Skeletal muscle satellite cell (primary cell): ENCODE results near the gene ESR1.
"Not testable (repeated sequence)": the region's sequence is repeated elsewhere in the genome, so short reads cannot be mapped to it uniquely, and the experiment has no call there.

Source experiments
- H3K27me3 ChIP-seq: 2 replicates; pipeline ENCODE4 v1.7.0; 2013; ENCODE audit warnings: low read length; ENCODE audit not compliant: control insufficient read depth, insufficient read depth
- H3K36me3 ChIP-seq: 2 replicates; pipeline ENCODE4 v1.7.0; 2013; ENCODE audit warnings: mild to moderate bottlenecking, control low read depth, low read length; ENCODE audit not compliant: insufficient read depth
- H3K4me1 ChIP-seq: 2 replicates; pipeline ENCODE4 v1.7.0; 2013; ENCODE audit warnings: low read length; ENCODE audit not compliant: control insufficient read depth, insufficient read depth
- H3K4me2 ChIP-seq: 2 replicates; pipeline ENCODE4 v1.7.0; 2013; ENCODE audit warnings: mild to moderate bottlenecking, low read length
- H3K4me3 ChIP-seq: 2 replicates; pipeline ENCODE4 v1.7.0; 2013; ENCODE audit warnings: low read length
- H3K9ac ChIP-seq: 2 replicates; pipeline ENCODE4 v1.7.0; 2013; ENCODE audit warnings: mild to moderate bottlenecking, low read depth, low read length, moderate library complexity
- H3K9me3 ChIP-seq: replicated peaks from 2 replicates; pipeline ENCODE4 v1.7.0; 2013; ENCODE audit warnings: mild to moderate bottlenecking, control low read depth, low read length

The ESR1 gene

GRCh38 chr6:151869345-151869744 is 61.9 kb downstream of the ESR1 start:
- Histone ChIP-seq H3K4me3 (no peak overlapping the region), H3K9ac (no peak overlapping the region), H3K4me2 (no peak overlapping the region), H3K4me1 (peaks cover 12% of the 10 kb centered on the region), H3K36me3 (no peaks in the 10 kb centered on the region), H3K27me3 (no peaks in the 10 kb centered on the region), H3K9me3 (no peaks in the 10 kb centered on the region)

GRCh38 chr6:151869787-151870186 is 62.3 kb downstream of the ESR1 start:
- no peaks in the 10 kb centered on the region for H3K9me3 ChIP-seq
- no peaks in the 10 kb centered on the region for H3K36me3 ChIP-seq
- H3K4me1 ChIP-seq: peaks cover 12% of the 10 kb centered on the region
- no peak overlapping the region for H3K9ac ChIP-seq
- H3K4me2 ChIP-seq: no peak overlapping the region
- no peaks in the 10 kb centered on the region for H3K27me3 ChIP-seq
- no peak overlapping the region for H3K4me3 ChIP-seq

GRCh38 chr6:151870375-151870774 is 62.9 kb downstream of the ESR1 start:
- Histone ChIP-seq H3K4me3 (no peak overlapping the region), H3K9me3 (no peaks in the 10 kb centered on the region), H3K4me1 (peaks cover 12% of the 10 kb centered on the region), H3K27me3 (no peaks in the 10 kb centered on the region), H3K36me3 (no peaks in the 10 kb centered on the region), H3K4me2 (no peak overlapping the region), H3K9ac (no peak overlapping the region)

- Histone ChIP-seq H3K4me2 (no peak overlapping the region), H3K4me1 (peaks cover 3% of the 10 kb centered on the region), H3K9me3 (no peaks in the 10 kb centered on the region), H3K9ac (no peak overlapping the region), H3K36me3 (no peaks in the 10 kb centered on the region), H3K27me3 (no peaks in the 10 kb centered on the region), H3K4me3 (no peak overlapping the region)
Measured at GRCh38 chr6:151875524-151875923, 68.0 kb downstream of the ESR1 start.

- Histone ChIP-seq H3K9me3 (no peaks in the 10 kb centered on the region), H3K27me3 (no peaks in the 10 kb centered on the region), H3K4me3 (no peak overlapping the region), H3K9ac (no peak overlapping the region), H3K4me2 (peak overlapping the region; percentile 15), H3K36me3 (no peaks in the 10 kb centered on the region), H3K4me1 (no peaks in the 10 kb centered on the region)
Measured at GRCh38 chr6:151876122-151876521, 68.6 kb downstream of the ESR1 start.

GRCh38 chr6:151877458-151877857 is 70.0 kb downstream of the ESR1 start:
- H3K4me3 ChIP-seq: no peak overlapping the region
- no peak overlapping the region for H3K9ac ChIP-seq
- H3K4me2 ChIP-seq: no peak overlapping the region
- H3K9me3 ChIP-seq: no peaks in the 10 kb centered on the region
- no peaks in the 10 kb centered on the region for H3K4me1 ChIP-seq
- H3K27me3 ChIP-seq: no peaks in the 10 kb centered on the region
- H3K36me3 ChIP-seq: no peaks in the 10 kb centered on the region

GRCh38 chr6:151881231-151881630 is 73.7 kb downstream of the ESR1 start:
- no peaks in the 10 kb centered on the region for H3K4me1 ChIP-seq
- H3K9me3 ChIP-seq: no peaks in the 10 kb centered on the region
- no peak overlapping the region for H3K4me3 ChIP-seq
- H3K4me2 ChIP-seq: no peak overlapping the region
- no peaks in the 10 kb centered on the region for H3K27me3 ChIP-seq
- H3K9ac ChIP-seq: no peak overlapping the region
- H3K36me3 ChIP-seq: no peaks in the 10 kb centered on the region

GRCh38 chr6:151882206-151882605 is 74.7 kb downstream of the ESR1 start:
- Histone ChIP-seq H3K9me3 (no peaks in the 10 kb centered on the region), H3K4me3 (no peak overlapping the region), H3K9ac (no peak overlapping the region), H3K4me2 (no peak overlapping the region), H3K4me1 (no peaks in the 10 kb centered on the region), H3K36me3 (no peaks in the 10 kb centered on the region), H3K27me3 (no peaks in the 10 kb centered on the region)

GRCh38 chr6:151885234-151885633 is 77.8 kb downstream of the ESR1 start:
- no peak overlapping the region for H3K9ac ChIP-seq
- no peak overlapping the region for H3K4me2 ChIP-seq
- no peaks in the 10 kb centered on the region for H3K27me3 ChIP-seq
- H3K36me3 ChIP-seq: no peaks in the 10 kb centered on the region
- no peaks in the 10 kb centered on the region for H3K4me1 ChIP-seq
- no peaks in the 10 kb centered on the region for H3K9me3 ChIP-seq
- no peak overlapping the region for H3K4me3 ChIP-seq

- H3K9me3 ChIP-seq: no peaks in the 10 kb centered on the region
- no peaks in the 10 kb centered on the region for H3K4me1 ChIP-seq
- no peak overlapping the region for H3K9ac ChIP-seq
- no peaks in the 10 kb centered on the region for H3K36me3 ChIP-seq
- no peak overlapping the region for H3K4me3 ChIP-seq
- H3K4me2 ChIP-seq: no peak overlapping the region
- no peaks in the 10 kb centered on the region for H3K27me3 ChIP-seq
Measured at GRCh38 chr6:151891524-151891923, 84.0 kb downstream of the ESR1 start.

- H3K36me3 ChIP-seq, H3K4me1 ChIP-seq, H3K4me3 ChIP-seq, H3K27me3 ChIP-seq, H3K9me3 ChIP-seq, H3K9ac ChIP-seq, H3K4me2 ChIP-seq: not testable (repeated sequence)
Measured at GRCh38 chr6:151894426-151894825, 86.9 kb downstream of the ESR1 start.

- not testable (repeated sequence) for H3K4me3 ChIP-seq, H3K9me3 ChIP-seq, H3K9ac ChIP-seq, H3K4me2 ChIP-seq, H3K36me3 ChIP-seq, H3K27me3 ChIP-seq, H3K4me1 ChIP-seq
Measured at GRCh38 chr6:151899221-151899620, 91.7 kb downstream of the ESR1 start.
